ENCODE results near the gene OR8B4.

- TF ChIP-seq POLR2AphosphoS5 (IDR thresholded peaks at IDR 0.05; ENCODE audit: low read depth, low read length) (no peak), SIN3A (IDR thresholded peaks at IDR 0.05; ENCODE audit: borderline replicate concordance, insufficient read depth, low read length) (no peak)
Measured at GRCh38 chr11:124454552-124454951, 29.9 kb upstream of the OR8B4 start.

Measured in PFSK-1 (cell line).